Ishikawa (cell line): ENCODE data around the gene DNLZ.

ENCODE experiments used
- CEBPB ChIP-seq: IDR thresholded peaks from 2 replicates; pipeline ENCODE4 v1.6.1; 2012
- CREB1 ChIP-seq: IDR thresholded peaks from 2 replicates; pipeline ENCODE4 v1.6.1; 2012; ENCODE audit warnings: low read depth
- EGR1 ChIP-seq: IDR thresholded peaks from 2 replicates; pipeline ENCODE4 v1.6.1; 2012
- EP300 ChIP-seq: IDR thresholded peaks from 2 replicates; pipeline ENCODE4 v1.6.1; 2012; ENCODE audit warnings: borderline replicate concordance
- FOXM1 ChIP-seq: IDR thresholded peaks from 2 replicates; pipeline ENCODE4 v1.6.1; 2012; ENCODE audit warnings: low read depth, borderline replicate concordance
- MAX ChIP-seq: IDR thresholded peaks from 2 replicates; pipeline ENCODE4 v1.6.1; 2012
- NFIC ChIP-seq: IDR thresholded peaks from 2 replicates; pipeline ENCODE4 v1.6.1; 2012
- RAD21 ChIP-seq: IDR thresholded peaks from 2 replicates; pipeline ENCODE4 v1.6.1; 2012; ENCODE audit warnings: low read depth
- REST ChIP-seq: IDR thresholded peaks from 2 replicates; pipeline ENCODE4 v1.6.1; 2012; ENCODE audit warnings: low read depth, mild to moderate bottlenecking
- TAF1 ChIP-seq: IDR thresholded peaks from 2 replicates; pipeline ENCODE4 v1.6.1; 2012; ENCODE audit warnings: low read depth, mild to moderate bottlenecking
- TCF12 ChIP-seq: IDR thresholded peaks from 2 replicates; pipeline ENCODE4 v1.6.1; 2012; ENCODE audit warnings: low read depth
- TEAD4 ChIP-seq: IDR thresholded peaks from 2 replicates; pipeline ENCODE4 v1.6.1; 2012
- USF1 ChIP-seq: IDR thresholded peaks from 2 replicates; pipeline ENCODE4 v1.6.1; 2012
- YY1 ChIP-seq: IDR thresholded peaks from 2 replicates; pipeline ENCODE4 v1.6.1; 2012; ENCODE audit warnings: low read depth
- ZBTB7A ChIP-seq: IDR thresholded peaks from 2 replicates; pipeline ENCODE4 v1.6.1; 2012; ENCODE audit warnings: low read depth

Gene DNLZ

GRCh38 chr9:136378170-136379002, 14.8 kb upstream of the DNLZ start:
- TF ChIP-seq TEAD4 (no peak), NFIC (no peak), EGR1 (no peak), TCF12 (no peak), CREB1 (no peak), RAD21 (no peak), TAF1 (no peak), EP300 (no peak), ZBTB7A (no peak), MAX (no peak), YY1 (no peak), FOXM1 (no peak), USF1 (no peak), CEBPB (no peak), REST (no peak)

GRCh38 chr9:136377341-136378169, 14.0 kb upstream of the DNLZ start:
- TF ChIP-seq ZBTB7A (no peak), CEBPB (no peak), NFIC (no peak), TEAD4 (no peak), EP300 (no peak), REST (no peak), MAX (no peak), TCF12 (no peak), TAF1 (no peak), EGR1 (no peak), RAD21 (no peak), FOXM1 (no peak), CREB1 (no peak), USF1 (no peak), YY1 (no peak)

GRCh38 chr9:136376457-136376856, 12.9 kb upstream of the DNLZ start:
- no peak for TF ChIP-seq EGR1

- TF ChIP-seq EP300 (no peak), MAX (no peak), TAF1 (no peak), EGR1 (no peak), USF1 (no peak), CEBPB (no peak), TEAD4 (no peak), TCF12 (no peak), YY1 (no peak), RAD21 (no peak), REST (no peak), NFIC (no peak), CREB1 (no peak), ZBTB7A (no peak), FOXM1 (no peak)
These were observed 11.6 kb upstream of the DNLZ start for GRCh38 chr9:136375096-136375495.
